BJ (cell line): Measurements from ENCODE around the gene MGMT. TPM values are rescaled to one million over a fixed set of nuclear protein-coding genes. Genes with fewer than 3 reads are reported as not detected.

Experiments used
- CTCF ChIA-PET: fragments of 350-600 bp; formaldehyde crosslinking; extraction: SDS; loops from one replicate; lab custom pipeline; 2021; ENCODE audit warnings: antibody characterized with exemption, inconsistent platforms; lab: Yijun Ruan, JAX
- POLR2A ChIA-PET: fragments of 300-600 bp; sonication (Branson Sonifier 250); formaldehyde crosslinking; extraction: SDS; loops from one replicate; lab custom pipeline; 2021; ENCODE audit warnings: antibody characterized with exemption; lab: Charles Lee
- DNase-seq: peaks from one replicate; pipeline ENCODE4 v3.0.0-alpha.2; 2011; ENCODE audit warnings: low read depth
- H3K27me3 ChIP-seq: 2 replicates; pipeline ENCODE4 v1.6.0; 2011; ENCODE audit warnings: low read length; ENCODE audit not compliant: control insufficient read depth, insufficient read depth
- H3K36me3 ChIP-seq: 2 replicates; pipeline ENCODE4 v1.5.1; 2011; ENCODE audit warnings: low read length; ENCODE audit not compliant: control insufficient read depth, insufficient read depth
- H3K4me3 ChIP-seq: 2 replicates; pipeline ENCODE4 v1.5.1; 2011; ENCODE audit warnings: low read depth, mild to moderate bottlenecking, control low read depth, low read length
- CTCF ChIP-seq: IDR thresholded peaks from 2 replicates; pipeline ENCODE4 v1.5.1; 2011; ENCODE audit warnings: low read depth, mild to moderate bottlenecking, control low read depth, inconsistent platforms, low read length, moderate library complexity; ENCODE audit not compliant: insufficient read depth
- polyA plus RNA-seq: library from polyadenylated mRNA; depleted of rRNA; stranded (reverse); fragments of >200 nt; gene quantifications from 2 replicates; pipeline ENCODE4 v1.2.3, GENCODE V29; 2011

The MGMT gene
- polyA plus RNA-seq, 1 experiment, result 21.0 TPM

- Histone ChIP-seq H3K4me3 (no peak overlapping the region), H3K36me3 (no peaks in the 10 kb centered on the region), H3K27me3 (no peaks in the 10 kb centered on the region)
- no peak for DNase-seq
- CTCF ChIA-PET, result no interaction called here
- POLR2A ChIA-PET, result no interaction called here
- no peak for TF ChIP-seq CTCF
Measured at GRCh38 chr10:129743738-129744133, 276.7 kb downstream of the MGMT start.

- ChIA-PET POLR2A (no interaction called here), CTCF (no interaction called here)
- TF ChIP-seq CTCF, result no peak
- Histone ChIP-seq H3K4me3 (no peak overlapping the region), H3K36me3 (no peaks in the 10 kb centered on the region), H3K27me3 (no peaks in the 10 kb centered on the region)
- no peak for DNase-seq
Measured at GRCh38 chr10:129744134-129745111, 277.4 kb downstream of the MGMT start.

- no peak for TF ChIP-seq CTCF
- ChIA-PET CTCF (no interaction called here), POLR2A (no interaction called here)
- Histone ChIP-seq H3K36me3 (no peaks in the 10 kb centered on the region), H3K27me3 (no peaks in the 10 kb centered on the region), H3K4me3 (no peak overlapping the region)
- DNase-seq, result no peak
Measured at GRCh38 chr10:129745186-129745750, 278.2 kb downstream of the MGMT start.

GRCh38 chr10:129754211-129755050 lies 287.4 kb downstream of the MGMT start:
- DNase-seq, result no peak
- ChIA-PET POLR2A (no interaction called here), CTCF (interaction anchor here (0.7 kb wide), 1 partner anchor 17 kb away, joined by 3 read pairs; no protein-coding TSS in a partner anchor)
- no peaks in the 10 kb centered on the region for H3K27me3 ChIP-seq
- no peak for TF ChIP-seq CTCF
- no peaks in the 10 kb centered on the region for H3K36me3 ChIP-seq
- no peak overlapping the region for H3K4me3 ChIP-seq
